ENCODE data around the gene IRF6. TPM values are rescaled to one million over a fixed set of nuclear protein-coding genes. Genes with fewer than 3 reads are reported as not detected.

Gene IRF6
- total RNA-seq, 4 donors from 2014 or later, result 0.46 to 1.2 (median 0.75) TPM

DNA sequence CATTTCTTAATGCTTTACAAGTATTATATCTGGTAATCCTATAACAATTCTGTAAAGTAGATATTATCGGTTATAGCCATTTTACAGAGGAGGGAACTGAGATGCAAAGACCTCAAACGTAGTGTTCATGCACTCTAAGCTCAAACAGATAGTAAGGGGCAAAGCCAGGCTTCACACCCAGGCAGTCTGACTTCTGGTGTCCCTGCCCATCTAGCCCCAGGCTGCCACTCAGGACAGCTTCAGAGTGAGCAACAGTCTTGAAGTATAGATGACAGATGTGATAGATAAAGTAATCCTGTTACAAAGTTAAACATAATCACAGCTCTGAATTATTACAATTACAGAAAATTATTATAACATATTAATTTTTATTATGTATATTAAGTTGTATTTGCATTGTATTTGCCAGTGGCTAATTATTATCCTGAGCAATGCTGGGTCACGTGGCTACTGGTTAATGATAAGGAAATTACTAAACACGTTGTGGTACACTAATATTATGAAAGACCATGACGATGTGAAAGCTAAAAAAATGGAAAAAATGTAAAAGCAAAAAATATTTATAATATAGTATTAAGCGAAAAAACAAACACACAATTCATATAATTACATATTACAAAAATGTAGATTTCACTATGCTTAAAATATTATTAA, 56.1 kb downstream of the IRF6 start:
- Histone ChIP-seq H3K4me3 (no peak overlapping the region), H3K9me3 (no peaks in the 10 kb centered on the region), H3K36me3 (no peaks in the 10 kb centered on the region), H3K4me1 (peaks cover 9 to 12% (median 10%) of the 10 kb centered on the region in 4 donors), H3K27me3 (no peaks in the 10 kb centered on the region), H3K27ac (replicated peaks in 1 of 4) (no peak overlapping the region)
- no peak for DNase-seq (ENCODE audit: extremely low spot score)
- TF ChIP-seq EP300 (IDR thresholded peaks at IDR 0.05) (no peak), POLR2A (IDR thresholded peaks at IDR 0.05; ENCODE audit: low read depth) (no peak), POLR2AphosphoS5 (IDR thresholded peaks at IDR 0.05) (no peak)
- TF ChIP-seq, protein P1, sequence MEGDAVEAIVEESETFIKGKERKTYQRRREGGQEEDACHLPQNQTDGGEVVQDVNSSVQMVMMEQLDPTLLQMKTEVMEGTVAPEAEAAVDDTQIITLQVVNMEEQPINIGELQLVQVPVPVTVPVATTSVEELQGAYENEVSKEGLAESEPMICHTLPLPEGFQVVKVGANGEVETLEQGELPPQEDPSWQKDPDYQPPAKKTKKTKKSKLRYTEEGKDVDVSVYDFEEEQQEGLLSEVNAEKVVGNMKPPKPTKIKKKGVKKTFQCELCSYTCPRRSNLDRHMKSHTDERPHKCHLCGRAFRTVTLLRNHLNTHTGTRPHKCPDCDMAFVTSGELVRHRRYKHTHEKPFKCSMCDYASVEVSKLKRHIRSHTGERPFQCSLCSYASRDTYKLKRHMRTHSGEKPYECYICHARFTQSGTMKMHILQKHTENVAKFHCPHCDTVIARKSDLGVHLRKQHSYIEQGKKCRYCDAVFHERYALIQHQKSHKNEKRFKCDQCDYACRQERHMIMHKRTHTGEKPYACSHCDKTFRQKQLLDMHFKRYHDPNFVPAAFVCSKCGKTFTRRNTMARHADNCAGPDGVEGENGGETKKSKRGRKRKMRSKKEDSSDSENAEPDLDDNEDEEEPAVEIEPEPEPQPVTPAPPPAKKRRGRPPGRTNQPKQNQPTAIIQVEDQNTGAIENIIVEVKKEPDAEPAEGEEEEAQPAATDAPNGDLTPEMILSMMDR (IDR thresholded peaks at IDR 0.05), result no peak
- WGBS, result 81% methylated on average over 6 of the region's 6 CpGs
- intact Hi-C loops (cut with DNase I), result loop anchor here (5.0 kb wide), 1 partner anchor 57 kb away; no protein-coding TSS in a partner anchor

DNA sequence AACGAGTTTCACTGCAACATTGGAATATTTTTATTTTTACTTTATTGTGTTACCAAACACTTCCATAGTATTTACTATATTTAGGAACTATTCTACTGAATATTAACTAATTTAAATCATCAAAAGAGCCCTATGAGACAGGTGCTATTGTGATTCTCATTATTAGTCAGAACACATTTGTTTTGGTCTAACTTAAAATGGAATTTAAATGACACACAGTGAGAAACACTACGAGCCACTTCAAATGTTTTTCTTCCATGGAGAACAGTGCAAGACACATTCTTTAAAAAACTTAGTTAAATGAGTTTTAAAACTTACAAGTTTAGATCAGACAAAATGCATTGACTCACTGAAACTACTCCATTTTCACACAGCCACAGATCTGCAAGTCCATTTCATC, 56.7 kb downstream of the IRF6 start:
- 73% methylated on average over 2 of the region's 2 CpGs for WGBS
- Histone ChIP-seq H3K27ac (replicated peaks in 1 of 4) (no peak overlapping the region), H3K27me3 (no peaks in the 10 kb centered on the region), H3K4me1 (peaks cover 9 to 12% (median 10%) of the 10 kb centered on the region in 4 donors), H3K36me3 (no peaks in the 10 kb centered on the region), H3K9me3 (no peaks in the 10 kb centered on the region), H3K4me3 (no peak overlapping the region)
- TF ChIP-seq POLR2A (IDR thresholded peaks at IDR 0.05; ENCODE audit: low read depth) (no peak), POLR2AphosphoS5 (IDR thresholded peaks at IDR 0.05) (no peak), EP300 (IDR thresholded peaks at IDR 0.05) (no peak)
- TF ChIP-seq, protein P1 (IDR thresholded peaks at IDR 0.05), result no peak
- intact Hi-C loops (cut with DNase I), result loop anchor here (5.0 kb wide), 1 partner anchor 57 kb away; no protein-coding TSS in a partner anchor
- DNase-seq (ENCODE audit: extremely low spot score), result no peak

DNA sequence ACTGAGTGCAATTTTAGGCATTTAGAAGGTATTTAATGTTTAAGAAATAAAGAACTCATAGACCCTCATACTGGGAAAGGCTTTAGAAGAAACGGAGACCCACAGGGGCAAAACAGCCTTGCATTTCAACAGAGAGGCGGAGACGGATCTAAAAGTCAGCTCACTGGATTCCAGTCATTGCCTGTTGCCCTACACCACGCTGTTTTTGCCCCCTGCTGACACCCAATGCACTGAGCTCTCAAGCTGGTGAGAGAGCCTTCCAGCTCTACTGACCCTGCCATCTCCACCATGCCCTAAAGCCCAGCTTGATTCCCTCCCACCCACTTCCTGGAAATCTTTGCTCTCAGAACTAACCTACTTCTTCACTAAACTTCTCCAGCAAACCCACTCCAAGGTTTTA, 57.3 kb downstream of the IRF6 start:
- H3K27ac ChIP-seq (replicated peaks in 1 of 4), result no peak overlapping the region
- no peak for DNase-seq (ENCODE audit: extremely low spot score)
- peaks cover 9 to 12% (median 10%) of the 10 kb centered on the region in 4 donors for H3K4me1 ChIP-seq
- no peaks in the 10 kb centered on the region for H3K9me3 ChIP-seq
- H3K4me3 ChIP-seq, result no peak overlapping the region
- TF ChIP-seq POLR2A (IDR thresholded peaks at IDR 0.05; ENCODE audit: low read depth) (no peak), EP300 (IDR thresholded peaks at IDR 0.05) (no peak), POLR2AphosphoS5 (IDR thresholded peaks at IDR 0.05) (no peak)
- TF ChIP-seq, protein P1 (IDR thresholded peaks at IDR 0.05), result no peak
- H3K36me3 ChIP-seq, result no peaks in the 10 kb centered on the region
- WGBS, result 69% methylated on average over 4 of the region's 4 CpGs
- no peaks in the 10 kb centered on the region for H3K27me3 ChIP-seq
- intact Hi-C loops (cut with DNase I), result loop anchor here (5.0 kb wide), 1 partner anchor 56 kb away; no protein-coding TSS in a partner anchor

DNA sequence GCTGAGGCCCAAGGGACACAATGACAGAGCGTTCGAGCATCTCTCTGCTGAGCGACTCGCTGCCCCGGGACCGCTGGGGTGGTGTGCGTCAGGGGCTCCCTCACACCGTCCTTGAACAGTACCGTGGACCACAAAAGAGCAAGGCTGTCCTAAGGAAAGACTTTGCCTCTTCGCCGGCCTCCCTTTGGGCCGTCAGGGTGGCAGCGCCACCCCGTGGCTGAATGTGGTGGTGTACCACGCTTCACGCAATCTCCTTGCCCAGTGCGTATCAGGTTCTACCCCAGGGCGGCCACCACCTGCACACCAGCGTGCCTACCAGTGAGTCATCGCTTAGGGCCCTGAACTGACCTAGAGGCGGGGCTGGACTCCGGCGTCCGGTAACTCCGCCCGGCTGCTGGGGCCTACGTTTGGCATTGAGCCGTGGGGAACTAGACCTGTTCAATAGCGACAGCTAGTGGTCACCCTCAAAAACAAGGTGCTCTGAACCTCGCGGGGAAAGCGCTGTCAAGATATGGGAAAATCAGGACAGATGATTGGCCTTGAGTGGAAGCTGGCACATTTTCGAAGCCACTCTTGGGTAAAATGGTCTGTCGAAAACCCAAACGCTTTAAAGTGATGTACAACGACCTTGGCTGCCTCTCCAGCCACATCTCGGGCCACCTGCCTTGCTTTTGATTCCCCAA, 58.2 kb downstream of the IRF6 start:
- TF ChIP-seq, protein P1 (IDR thresholded peaks at IDR 0.05), result peak; percentile 80 to 92 (median 82)
- TF ChIP-seq EP300 (IDR thresholded peaks at IDR 0.05) (no peak), POLR2AphosphoS5 (IDR thresholded peaks at IDR 0.05) (peak; percentile 50 to 75), POLR2A (IDR thresholded peaks at IDR 0.05; ENCODE audit: low read depth) (no peak)
- no peaks in the 10 kb centered on the region for H3K27me3 ChIP-seq
- H3K4me1 ChIP-seq, result peaks cover 16 to 20% (median 18%) of the 10 kb centered on the region in 4 donors
- DNase-seq (ENCODE audit: extremely low spot score), result peak; percentile 97
- H3K4me3 ChIP-seq, result peak overlapping the region; percentile 32 to 56 (median 42)
- intact Hi-C loops (cut with DNase I), result loop anchor here (2.0 to 5.0 kb wide), 2 partner anchors 55 to 171 kb away; no protein-coding TSS in a partner anchor
- H3K27ac ChIP-seq (replicated peaks in 1 of 4), result peak overlapping the region in 3 of 4 donors; percentile 26 to 55 (median 31)
- H3K9me3 ChIP-seq, result no peaks in the 10 kb centered on the region
- 42% methylated on average over 17 of the region's 37 CpGs for WGBS
- H3K36me3 ChIP-seq, result no peaks in the 10 kb centered on the region
